GM18870 (cell line): ENCODE measurements around the gene HSPB3.
"Not testable (repeated sequence)": the region's sequence is repeated elsewhere in the genome, so short reads cannot be mapped to it uniquely, and the experiment has no call there.

ENCODE experiments used
- ATAC-seq: cut with Tn5 transposase; IDR thresholded peaks from one replicate; pipeline ENCODE4 v1.9.1; 2021; ENCODE audit warnings: moderate library complexity; ENCODE audit not compliant: unreplicated experiment

Gene HSPB3

DNA sequence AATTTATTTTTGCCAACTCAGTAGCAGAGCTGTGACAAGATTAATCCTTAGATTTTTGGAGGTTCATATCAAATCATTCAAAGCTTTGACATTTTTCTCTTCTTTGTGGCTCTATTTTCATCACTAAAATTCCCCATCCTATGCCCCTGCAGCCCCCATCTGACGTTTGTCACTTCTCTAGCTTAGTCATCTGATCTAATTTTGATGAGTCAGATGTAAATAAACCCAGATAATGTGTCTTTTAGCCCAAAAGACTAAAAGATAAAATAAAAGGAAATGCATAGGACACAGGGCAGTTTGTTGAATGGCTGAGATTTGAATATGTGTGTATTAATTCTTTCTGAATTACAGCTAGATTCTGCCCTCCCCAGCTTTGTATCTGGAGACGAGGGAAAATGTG lies 897 bp upstream of the HSPB3 start:
- ATAC-seq: no peak

DNA sequence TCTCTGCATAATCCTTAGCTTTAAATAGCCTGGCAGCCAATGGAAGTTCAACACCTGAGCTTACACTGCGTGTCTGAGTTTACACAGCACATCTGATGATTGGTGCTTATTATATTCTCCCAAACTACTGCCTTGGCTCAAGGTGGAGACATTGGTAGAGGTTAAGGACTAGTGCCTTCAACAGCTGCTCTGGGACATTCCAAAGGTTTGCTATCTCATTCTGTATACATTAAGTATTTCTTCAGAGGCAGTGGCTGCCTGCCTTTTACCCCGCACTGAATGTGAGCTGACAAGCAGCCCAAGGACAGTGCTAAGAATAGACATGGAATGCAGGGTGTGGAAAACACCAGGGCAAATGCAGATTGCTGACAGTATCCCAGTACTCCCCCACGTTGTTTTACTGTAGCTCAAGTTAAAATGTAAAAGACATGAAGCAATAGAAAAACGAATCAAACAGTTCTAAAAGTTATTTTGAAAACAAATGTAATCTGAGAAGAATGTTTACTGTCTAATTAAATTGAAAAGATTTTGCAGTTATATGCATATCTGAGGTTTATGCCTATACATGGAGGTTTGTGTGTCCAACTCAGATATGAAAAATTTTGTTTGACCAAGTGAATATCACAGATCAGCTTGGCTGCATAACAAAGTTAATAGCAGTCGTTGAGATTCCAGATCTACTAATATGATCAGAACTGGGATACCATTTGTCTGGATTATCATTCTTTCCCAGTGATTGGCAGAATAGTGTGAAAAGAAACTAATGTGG lies 1.8 kb downstream of the HSPB3 start:
- no peak for ATAC-seq

GRCh38 chr5:54458221-54458620 lies 2.7 kb downstream of the HSPB3 start:
- ATAC-seq: no peak

DNA sequence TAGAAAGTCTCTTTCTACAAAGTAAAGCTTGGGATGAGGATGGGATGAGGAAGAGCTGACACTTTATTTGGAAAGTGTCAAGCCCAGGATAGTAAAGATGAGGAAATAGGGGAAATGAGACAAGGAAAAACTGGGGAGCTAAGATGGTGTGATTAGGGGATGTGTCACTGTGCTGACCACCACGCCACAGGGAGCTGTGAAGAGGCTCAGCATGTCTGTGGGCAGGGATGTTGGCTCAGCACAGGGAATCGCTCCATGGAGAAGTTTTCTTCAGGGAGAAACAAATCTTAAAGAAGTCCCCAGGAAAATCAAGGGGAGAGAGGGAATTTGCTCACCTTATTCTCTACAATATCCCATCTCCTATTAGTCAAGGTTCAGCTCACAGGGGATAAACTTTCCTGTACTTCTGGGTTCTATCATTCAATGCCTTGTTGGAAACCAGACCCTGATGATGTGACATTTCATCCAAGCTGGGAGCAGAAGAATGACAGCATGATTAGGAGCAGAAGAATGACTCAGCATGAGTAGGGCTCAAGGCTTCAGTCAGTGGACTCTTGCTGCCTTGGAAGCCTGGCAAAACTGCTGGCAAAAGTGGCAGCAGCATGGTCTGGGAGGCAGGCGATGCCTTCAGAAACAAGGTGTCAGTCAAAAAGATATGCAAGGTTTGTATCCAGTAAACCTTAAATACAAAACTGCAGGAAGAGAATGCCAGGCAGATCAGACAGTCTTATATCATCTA lies 4.9 kb downstream of the HSPB3 start:
- ATAC-seq: no peak

DNA sequence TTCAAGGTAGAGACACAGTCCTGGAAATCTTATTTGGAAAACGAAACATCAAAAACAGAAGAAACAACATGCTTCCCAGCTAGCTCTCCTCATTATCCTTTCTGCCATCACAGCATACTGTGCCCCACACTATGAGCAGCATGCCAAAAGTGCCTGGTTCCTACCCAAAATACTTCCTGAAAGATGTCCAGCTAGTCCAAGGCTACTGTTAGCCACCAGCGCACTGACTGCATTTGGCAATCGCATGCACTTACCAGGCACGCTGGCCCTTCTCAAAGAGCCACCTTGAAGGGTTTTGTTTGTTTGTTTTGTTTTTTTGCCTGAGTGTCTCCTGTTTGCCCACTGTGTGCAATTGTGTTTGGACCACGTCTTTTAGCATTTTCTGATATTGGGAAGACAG lies 6.8 kb downstream of the HSPB3 start:
- no peak for ATAC-seq

- ATAC-seq: no peak
Measured at GRCh38 chr5:54463713-54464112, 8.2 kb downstream of the HSPB3 start.

DNA sequence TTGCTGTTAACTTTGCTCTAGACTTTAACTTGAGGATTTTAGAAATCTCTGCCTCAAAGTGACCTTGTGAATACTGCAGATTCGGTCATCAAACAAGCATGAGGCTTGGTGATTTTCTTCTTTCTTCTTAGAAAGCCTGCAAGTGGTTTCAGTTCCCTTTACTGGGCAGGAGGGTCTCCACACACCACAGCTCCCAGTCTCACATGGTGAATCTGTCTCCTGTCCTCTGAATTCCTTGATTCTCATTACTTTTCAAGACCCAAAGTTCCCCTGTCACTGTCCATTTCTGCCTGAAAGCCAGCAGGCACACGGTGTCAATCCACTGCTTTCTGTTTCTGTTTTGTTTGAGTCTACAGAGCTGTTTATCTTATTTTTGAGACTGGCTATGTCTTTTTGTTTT lies 14.1 kb downstream of the HSPB3 start:
- ATAC-seq: peak; percentile 91

GRCh38 chr5:54470128-54470527 lies 14.6 kb downstream of the HSPB3 start:
- no peak for ATAC-seq

GRCh38 chr5:54470677-54471076 lies 15.2 kb downstream of the HSPB3 start:
- no peak for ATAC-seq

GRCh38 chr5:54471398-54471797 lies 15.9 kb downstream of the HSPB3 start:
- ATAC-seq: no peak

- no peak for ATAC-seq
Measured at GRCh38 chr5:54476682-54477081, 21.2 kb downstream of the HSPB3 start.

DNA sequence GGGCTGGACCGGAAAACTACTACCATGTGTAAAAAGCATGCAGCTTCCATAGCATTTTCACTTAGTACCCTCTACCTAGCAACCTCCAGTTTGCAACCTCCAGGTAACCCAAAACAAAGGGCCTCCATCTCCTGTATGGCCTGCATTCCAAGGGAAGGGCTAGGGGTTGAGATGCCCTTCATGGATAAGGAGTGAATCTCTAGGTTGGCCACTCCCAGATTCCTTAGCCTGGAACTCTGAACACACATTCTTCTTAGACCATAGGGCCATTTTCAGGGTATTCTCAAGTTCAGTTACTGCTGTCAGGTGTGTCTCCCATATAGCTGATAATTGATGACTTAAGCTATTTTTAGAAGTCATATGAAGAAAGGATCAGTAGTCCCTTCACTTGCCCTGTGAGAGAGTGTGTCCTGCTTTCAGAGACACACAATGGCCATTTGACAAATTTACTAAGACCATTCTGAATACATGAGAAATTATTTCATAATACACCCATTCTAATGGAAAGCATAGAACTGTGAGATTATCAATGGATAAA lies 22.5 kb downstream of the HSPB3 start:
- no peak for ATAC-seq

DNA sequence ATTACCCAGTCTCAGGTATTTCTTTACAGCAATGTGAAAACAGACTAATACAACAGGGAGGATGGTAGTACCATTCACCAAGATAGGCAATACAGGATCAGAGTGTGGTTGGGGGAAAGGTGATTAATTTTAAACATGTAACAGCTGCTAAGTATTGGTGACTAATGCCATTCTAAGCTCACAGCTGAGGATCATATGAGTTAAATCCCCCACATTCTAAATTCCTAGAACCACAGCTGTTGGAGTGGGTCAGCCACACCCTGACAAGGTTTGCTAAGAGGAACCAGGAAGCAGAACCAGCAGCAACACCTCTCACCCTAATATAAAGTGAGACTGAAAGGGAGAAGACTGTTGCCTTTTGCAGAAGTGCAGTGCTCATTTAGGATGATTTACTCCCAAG lies 24.8 kb downstream of the HSPB3 start:
- no peak for ATAC-seq

- ATAC-seq: no peak
Measured at GRCh38 chr5:54484219-54484894, 28.9 kb downstream of the HSPB3 start.

- not testable (repeated sequence) for ATAC-seq
Measured at GRCh38 chr5:54485659-54486058, 30.2 kb downstream of the HSPB3 start.

DNA sequence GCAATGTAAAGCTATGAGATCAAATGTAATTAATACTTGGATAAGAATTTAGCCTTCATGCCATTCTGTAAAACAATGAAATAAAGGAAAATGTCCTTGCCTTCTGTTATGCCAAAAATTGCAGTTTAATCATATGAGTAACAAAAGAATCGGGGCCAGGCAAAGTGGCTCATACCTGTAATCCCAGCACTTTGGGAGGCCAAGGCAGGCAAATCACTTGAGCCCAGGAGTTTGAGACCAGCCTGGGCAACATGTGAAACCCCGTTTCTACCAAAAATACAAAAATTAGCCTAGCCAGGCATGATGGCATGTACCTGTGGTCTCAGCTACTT lies 34.1 kb downstream of the HSPB3 start:
- not testable (repeated sequence) for ATAC-seq

DNA sequence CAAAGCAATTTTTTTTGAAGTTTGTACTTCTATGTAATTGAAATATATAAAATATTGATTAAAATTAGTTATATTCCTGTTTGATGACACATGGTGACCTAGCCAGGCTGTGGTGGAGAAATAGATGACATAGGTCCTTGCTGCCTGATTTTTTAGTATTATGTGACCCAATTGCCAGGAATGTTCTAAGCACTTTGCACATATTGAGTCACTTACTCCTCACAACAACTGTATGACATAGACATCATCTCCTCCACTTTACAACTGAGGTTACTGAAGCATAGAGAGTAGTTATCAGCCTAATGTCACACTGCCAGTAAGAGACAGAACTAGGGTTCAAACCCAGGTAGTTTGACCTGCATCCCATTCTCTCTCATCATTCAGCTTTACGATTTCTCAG lies 35.8 kb downstream of the HSPB3 start:
- no peak for ATAC-seq

- ATAC-seq: no peak
Measured at GRCh38 chr5:54492178-54492577, 36.7 kb downstream of the HSPB3 start.

GRCh38 chr5:54495027-54495426 lies 39.5 kb downstream of the HSPB3 start:
- no peak for ATAC-seq
